GM19240 (cell line): ENCODE measurements around the gene CLCA1.

Source experiments
- DNase-seq: peaks from one replicate; pipeline ENCODE4 v3.0.0; 2011; ENCODE audit warnings: low spot score; ENCODE audit not compliant: insufficient read length

Gene CLCA1, protein sequence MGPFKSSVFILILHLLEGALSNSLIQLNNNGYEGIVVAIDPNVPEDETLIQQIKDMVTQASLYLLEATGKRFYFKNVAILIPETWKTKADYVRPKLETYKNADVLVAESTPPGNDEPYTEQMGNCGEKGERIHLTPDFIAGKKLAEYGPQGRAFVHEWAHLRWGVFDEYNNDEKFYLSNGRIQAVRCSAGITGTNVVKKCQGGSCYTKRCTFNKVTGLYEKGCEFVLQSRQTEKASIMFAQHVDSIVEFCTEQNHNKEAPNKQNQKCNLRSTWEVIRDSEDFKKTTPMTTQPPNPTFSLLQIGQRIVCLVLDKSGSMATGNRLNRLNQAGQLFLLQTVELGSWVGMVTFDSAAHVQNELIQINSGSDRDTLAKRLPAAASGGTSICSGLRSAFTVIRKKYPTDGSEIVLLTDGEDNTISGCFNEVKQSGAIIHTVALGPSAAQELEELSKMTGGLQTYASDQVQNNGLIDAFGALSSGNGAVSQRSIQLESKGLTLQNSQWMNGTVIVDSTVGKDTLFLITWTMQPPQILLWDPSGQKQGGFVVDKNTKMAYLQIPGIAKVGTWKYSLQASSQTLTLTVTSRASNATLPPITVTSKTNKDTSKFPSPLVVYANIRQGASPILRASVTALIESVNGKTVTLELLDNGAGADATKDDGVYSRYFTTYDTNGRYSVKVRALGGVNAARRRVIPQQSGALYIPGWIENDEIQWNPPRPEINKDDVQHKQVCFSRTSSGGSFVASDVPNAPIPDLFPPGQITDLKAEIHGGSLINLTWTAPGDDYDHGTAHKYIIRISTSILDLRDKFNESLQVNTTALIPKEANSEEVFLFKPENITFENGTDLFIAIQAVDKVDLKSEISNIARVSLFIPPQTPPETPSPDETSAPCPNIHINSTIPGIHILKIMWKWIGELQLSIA

DNA sequence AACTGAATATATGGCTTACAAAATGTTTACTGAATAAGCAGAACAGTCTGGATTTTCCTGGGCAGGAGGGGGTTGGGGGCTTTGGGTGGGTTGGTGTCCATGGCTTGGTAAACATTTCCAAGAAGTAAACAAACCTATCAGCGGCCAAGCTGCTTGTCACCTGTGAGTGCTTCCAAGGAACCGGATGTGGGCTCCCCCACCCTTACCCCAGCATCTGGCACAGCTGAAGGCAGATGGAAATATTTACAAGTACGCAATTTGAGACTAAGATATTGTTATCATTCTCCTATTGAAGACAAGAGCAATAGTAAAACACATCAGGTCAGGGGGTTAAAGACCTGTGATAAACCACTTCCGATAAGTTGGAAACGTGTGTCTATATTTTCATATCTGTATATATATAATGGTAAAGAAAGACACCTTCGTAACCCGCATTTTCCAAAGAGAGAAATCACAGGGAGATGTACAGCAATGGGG is at the start of gene CLCA1:
TSS of gene CLCA1 (plus strand) at position 427 of the 477 bp plus-strand sequence. CDS start at position 472, 45 bp downstream.
- DNase-seq: no peak

DNA sequence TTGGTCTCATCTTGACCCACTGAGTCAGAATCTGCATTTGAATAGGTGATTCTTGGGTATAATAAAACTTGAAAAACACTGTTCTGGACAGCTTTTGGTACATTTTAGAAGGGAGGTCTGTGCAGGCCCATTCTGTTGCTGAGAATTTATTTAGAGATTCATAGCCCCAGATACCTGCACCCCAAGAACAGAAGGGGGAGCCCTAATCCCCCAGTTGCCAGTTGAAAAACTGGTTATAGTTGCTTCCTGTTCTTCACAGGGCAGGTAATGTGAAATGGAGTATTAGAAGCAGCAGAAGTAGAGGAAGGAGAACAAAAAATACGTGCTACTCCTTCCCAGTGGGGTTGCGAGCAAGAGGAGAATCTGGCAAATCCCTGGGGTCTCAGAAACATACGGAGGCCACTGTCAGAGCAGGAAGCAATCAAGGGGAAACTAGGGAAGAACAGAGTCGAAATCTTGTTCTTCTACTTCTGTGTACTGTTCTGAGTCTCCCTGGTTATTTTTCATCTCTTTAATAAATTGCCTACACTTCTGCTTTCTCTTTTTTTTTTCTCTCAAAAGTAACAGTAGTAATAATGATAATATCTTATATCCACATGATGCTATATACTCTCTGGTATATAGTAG is 49.3 kb upstream of the CLCA1 start:
- peak; percentile 30 for DNase-seq

DNA sequence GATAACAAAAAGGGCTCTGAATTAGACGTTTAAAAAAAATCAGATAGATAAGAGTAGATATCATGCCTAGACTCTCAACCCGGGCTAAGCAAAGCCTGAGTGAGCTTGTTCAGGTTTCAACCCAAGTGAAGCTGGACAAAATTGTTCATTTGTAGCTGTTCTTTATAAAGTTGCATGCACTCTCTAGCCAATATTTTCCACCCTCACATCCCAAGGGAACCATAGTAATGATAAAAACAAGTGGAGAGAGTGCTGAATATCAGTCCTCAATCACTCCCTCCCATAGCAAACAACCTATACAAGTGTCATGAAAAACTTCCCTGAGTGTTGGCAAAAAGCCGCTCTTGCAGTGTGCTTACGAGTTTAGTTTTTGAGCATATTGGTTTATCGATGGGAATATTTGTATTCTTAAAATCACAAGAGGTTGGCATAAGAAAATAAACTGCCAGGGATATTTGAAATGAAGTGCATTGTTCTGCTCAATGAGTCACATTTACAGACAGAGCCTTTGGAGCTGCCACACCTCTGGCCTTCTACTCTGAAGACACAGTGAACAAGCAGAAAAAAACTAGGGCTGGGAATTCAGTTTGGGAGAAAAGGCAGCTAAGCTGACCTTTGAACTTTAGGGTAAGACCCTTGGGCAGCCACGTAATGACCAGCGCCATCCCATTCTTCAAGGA is 47.0 kb upstream of the CLCA1 start:
- no peak for DNase-seq

DNA sequence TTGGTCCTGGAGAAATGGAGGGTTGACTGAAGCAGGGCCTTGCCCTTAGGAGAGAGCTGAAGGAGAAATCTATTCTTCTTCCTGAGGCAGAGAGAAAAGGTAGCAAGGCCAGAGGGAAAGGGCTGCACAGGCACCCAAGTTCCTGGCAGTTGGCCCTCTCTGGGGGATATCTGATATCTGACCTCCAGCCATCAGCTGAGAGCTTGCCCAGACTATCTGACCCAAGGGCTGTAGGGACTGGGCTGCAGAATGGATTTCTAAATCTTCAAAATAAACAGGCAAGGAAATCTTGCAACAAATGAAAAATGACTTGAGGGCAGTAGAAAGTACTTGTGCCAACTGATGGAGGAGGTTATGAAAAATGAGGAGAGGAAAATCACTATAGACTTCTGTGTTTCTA is 45.3 kb upstream of the CLCA1 start:
- no peak for DNase-seq

DNA sequence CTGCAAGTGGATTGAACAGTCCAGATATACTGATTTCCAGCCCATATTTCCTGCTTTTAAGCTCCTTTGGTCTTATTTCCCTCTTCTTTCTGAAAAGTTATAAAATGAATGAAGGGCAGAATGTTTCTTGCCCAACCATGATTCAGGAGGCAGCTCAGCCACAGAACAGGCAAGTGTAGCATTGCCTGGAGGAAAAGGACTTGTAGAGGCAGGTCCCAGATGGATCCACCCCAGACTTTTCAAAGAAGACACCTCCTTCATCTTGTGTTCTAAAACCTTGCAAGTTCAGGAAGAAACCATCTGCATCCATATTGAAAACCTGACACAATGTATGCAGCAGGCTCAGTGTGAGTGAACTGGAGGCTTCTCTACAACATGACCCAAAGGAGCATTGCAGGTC is 44.9 kb upstream of the CLCA1 start, which contains the start of gene CLCA2:
TSS of gene CLCA2 (plus strand) at position 299 of the 400 bp plus-strand sequence. CDS start at position 376, 77 bp downstream.
- no peak for DNase-seq

DNA sequence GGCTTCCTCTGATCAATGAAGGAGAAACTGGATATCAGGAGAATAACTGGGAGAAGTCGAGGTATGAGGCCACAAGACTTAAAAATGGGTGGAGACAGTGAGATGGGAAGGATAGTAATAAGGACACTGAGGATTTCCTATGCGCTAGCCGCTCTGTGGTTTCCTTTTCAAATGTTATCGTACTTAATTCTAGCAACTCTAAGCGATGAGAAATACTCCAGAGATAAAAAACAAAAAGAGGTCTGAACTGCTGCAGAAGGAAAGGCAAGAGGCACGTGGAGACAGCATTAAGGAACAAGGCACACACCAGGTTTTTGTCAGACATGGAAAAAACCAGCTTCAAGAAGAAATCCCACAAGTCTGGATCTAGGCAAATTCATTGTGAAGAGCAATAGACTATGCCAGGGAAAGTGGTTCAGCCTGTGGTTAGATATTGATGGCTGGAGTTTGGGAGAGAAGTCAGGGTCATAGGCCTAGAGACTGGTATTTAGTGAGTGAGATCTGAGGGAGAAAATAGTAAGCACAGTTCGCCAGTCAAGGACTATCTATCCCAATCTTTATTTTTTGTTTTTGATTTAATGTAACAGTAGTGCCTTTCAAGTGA is 39.5 kb upstream of the CLCA1 start:
- DNase-seq: no peak

DNA sequence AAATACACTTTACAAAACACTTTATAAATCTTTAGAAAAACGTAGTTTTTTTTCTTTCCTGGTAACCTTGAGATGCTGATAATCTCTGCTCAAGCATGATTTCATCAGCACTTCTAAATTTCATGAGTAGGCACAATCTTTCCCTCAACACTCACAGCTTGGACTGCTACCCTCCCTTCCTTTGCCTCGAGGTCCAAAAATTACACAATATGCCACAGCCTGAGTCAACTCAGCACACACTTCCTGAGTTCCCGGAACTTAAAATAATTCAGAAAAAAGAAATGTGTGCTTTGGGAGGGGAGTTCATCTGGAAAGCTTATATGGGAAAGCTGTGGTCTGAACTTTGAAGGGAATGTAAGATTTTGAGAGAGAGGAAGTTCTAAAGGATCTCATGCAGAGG is 38.9 kb upstream of the CLCA1 start:
- no peak for DNase-seq

DNA sequence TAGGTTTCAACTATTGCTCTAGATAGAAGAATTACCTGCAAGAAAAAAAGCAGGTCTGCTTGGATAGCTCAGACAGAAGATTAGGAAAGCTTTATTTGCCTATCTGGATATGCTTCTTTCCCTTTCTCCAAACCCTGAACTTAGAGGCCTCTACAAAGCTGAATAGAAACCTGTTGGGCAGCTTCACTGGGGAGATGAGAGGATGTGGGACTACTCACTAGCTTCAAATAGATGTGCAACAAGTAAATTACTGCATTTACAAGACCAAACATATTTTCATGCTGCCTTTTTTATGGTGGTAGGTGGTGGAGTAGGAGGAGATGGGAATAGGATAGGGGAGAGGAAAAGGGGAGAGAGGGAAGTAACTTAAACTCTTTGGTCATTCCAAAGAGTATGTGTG is 38.4 kb upstream of the CLCA1 start:
- DNase-seq: no peak

DNA sequence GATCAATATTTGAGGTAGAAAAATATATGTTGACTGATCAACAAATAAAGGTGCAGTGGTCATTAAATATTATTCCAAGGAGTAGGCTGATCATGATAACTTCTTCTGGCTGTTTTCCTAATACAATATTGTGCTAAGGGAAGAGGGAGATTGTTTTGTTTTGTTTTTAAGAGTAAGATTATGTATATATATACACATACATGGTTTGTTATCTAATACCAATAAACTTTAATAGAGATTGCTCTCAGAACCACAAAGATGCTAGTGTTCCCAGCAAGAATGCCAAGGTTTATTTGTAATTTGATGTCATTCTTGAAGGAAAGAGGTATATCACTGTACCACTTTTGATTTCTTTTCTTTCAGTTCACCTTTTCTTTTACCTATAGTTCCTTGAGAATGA is 34.7 kb upstream of the CLCA1 start:
- no peak for DNase-seq

DNA sequence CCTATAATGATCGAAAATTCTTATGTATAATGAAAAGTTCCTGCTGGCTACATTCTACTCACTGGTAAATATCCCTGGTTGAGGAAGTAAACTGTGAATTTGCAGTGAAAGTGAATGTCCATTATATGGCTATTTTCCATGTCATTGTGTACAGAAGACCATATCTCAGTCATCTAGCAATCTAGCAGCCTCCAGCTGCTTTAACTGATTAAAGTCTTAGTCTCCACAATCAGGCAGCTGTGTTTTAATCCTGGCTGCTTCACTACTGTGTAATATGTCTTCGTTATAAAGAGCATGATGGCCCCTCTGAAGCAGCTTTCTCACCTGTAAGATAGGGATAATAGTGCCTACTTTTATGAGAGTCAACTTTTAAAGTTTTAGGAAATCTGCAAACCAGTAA is 33.4 kb upstream of the CLCA1 start:
- DNase-seq: no peak

DNA sequence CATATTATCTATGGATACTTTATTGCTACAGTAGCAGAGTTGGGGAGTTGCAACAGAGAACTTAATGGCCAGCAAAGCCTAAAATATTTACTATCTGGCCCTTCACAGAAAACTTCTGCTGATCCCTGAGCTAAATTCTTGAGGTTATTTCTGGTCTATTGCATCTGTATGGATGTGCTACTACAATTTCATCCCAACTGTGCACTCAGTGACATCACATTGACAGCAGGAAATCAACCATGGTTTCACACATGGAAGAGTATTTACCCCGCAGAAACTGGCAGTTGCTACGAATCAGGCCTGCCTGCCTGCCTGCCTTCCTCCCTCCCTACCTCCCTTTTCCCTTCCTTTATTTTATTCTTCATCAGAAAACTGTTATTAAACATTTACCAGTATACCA is 32.7 kb upstream of the CLCA1 start:
- no peak for DNase-seq

DNA sequence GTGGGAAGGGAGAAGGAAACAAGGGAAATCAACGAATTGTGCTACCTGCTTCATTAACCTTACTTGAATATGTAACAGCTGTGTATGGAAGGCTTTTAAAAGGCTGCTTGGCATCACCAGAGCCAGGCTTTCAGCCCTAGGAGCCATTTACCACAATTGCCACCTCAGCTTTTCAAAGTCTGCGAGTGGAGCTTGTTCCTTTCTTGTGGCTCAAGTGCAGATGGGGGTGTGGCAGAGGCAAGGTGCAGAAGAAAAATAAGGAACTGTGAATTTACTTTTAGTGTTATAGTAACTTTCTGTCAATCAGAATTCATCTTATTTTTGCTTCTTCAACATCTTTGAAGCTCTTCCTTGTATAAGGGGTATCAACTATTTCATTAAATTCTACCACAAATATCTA is 27.1 kb upstream of the CLCA1 start:
- no peak for DNase-seq

DNA sequence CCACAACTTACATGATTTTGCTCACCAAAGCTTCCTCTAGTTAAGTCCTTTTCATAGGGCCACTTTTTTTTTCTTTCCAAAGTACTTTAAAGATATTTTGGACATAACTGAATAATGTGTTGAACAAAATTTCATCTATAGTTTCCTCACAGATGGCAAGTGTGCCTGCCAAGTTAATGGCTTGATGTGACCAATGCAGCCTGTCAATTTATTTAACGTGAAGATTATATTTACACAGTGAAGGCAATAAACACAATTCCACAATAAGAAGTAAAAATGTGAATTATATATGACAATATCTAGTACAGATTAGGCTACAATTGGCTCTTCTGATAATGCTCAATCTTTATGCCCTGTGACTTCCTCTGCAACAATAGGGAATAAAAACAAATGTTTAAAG is 26.7 kb upstream of the CLCA1 start:
- no peak for DNase-seq

DNA sequence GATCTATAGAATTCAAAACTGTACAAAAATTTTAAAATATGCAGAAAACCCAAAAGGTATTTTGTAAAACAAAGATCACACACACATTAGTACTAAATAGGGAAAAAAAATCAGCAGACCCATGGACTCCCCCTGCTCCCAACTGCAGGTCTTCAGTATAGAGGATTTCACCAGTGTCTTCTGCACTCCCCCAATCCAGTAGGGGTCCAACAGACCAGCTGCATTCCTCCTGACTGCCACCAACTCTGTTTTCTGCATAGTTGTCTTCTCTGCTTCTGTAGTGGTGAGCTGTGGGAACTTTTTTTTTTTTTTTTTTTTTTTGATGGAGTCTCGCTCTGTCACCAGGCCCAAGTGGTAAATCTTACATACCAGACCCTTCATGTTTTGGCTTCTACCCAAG is 22.8 kb upstream of the CLCA1 start:
- DNase-seq: no peak

DNA sequence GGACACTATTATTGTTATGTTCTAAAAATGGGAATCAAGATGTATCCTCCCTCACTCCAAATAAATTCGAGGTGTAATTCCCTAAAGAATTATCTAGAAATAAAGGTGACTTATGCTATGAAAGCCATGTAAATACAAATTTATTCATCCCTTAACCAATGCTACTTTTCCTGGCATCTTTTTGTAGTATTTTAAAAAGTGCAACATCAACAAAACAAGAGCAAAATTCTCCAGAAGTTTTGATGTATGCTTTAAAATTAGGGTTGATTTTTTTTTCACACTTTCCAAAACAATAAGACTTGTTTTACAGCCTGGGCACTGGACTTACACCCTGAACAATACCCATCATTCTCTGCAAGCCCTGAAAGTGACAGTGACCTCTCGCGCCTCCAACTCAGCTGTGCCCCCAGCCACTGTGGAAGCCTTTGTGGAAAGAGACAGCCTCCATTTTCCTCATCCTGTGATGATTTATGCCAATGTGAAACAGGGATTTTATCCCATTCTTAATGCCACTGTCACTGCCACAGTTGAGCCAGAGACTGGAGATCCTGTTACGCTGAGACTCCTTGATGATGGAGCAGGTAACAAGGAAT is 21.4 kb upstream of the CLCA1 start:
- no peak for DNase-seq

DNA sequence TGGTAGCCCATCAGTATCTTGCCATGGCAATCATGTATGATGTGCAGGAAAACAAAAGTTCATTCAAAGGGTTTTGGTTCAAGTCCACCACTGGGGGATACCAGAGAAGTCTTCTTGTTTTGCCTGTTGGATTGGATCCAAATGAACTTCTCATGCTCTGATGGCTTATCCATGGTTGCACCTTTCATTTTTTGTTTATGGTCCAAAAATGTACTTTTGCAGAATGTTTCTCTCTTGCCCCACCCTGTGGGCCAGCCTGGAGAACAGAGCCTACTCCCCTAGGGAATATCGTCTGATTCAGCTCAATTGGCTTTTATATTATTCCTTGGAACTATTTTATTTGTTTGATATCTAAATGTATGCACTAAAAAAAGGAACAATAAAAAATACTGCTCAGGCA is 20.1 kb upstream of the CLCA1 start:
- no peak for DNase-seq

DNA sequence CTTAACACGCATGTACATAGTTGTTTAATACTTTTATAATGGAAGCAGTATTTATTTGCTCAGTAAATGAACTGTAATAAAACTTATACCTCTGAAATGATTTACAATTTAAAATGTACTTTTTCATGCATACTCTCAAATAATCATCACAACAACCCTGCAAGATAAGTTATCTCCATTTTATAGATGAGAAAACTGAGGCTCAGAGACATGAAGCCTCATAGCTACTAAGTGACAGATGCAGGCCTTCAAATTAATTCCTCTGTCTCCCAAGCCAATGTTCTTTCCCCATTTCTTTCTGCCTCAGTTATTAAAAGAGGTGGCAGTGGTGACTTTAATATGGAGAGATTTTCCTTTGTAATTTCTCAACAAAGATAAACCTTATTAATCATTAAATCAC is 19.6 kb upstream of the CLCA1 start:
- no peak for DNase-seq

DNA sequence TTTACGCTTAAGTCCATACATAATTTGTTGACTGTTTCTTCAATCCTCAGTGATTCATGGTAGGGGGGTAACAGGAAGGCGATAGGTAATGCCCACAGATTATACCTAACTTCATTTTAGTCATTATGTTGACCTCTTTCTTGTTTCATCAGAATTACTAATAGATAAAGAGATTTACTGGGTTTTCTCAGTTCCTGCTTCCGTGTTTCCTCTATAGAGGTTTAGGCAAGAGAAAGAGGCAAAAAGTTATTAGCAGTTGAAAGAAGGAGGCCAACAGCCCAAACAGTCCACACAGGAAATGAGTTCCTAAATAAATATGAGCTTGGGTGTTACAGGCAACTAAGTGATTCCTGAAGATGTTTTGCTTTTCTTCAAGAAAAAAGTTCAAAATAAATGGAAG is 17.9 kb upstream of the CLCA1 start:
- DNase-seq: no peak

DNA sequence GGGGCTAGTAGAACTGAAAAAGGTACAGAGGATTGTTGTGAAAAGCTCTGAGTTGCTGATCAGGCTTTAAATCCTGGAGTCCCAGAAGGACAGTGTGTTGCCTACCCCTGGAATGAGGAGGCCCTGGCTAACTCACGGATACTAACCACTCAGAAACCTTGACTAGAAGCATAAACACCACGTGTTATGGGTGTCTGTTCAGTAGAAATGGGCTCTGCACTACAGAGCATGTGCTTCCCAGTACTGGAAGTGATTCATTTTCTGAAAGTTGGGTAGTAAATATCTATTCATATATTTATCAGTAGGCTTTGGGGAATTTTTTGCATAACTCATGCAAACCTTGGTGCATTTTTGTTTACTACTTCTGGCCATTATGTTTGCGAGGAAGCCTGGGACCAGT is 15.1 kb upstream of the CLCA1 start:
- DNase-seq: no peak

DNA sequence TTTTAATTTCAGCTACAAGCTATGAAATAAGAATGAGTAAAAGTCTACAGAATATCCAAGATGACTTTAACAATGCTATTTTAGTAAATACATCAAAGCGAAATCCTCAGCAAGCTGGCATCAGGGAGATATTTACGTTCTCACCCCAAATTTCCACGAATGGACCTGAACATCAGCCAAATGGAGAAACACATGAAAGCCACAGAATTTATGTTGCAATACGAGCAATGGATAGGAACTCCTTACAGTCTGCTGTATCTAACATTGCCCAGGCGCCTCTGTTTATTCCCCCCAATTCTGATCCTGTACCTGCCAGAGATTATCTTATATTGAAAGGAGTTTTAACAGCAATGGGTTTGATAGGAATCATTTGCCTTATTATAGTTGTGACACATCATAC is 13.7 kb upstream of the CLCA1 start:
- no peak for DNase-seq
